H9 (cell line): ENCODE data around the gene TSPAN9. TPM values are rescaled to one million over a fixed set of nuclear protein-coding genes. Genes with fewer than 3 reads are reported as not detected.

Experiments
- DNase-seq: peaks from one replicate; pipeline ENCODE4 v3.0.0-alpha.2; 2017
- H2AFZ ChIP-seq: one replicate; pipeline ENCODE4 v1.6.1; 2013; ENCODE audit warnings: mild to moderate bottlenecking, low read length, control low read depth, moderate library complexity
- H2AK5ac ChIP-seq: 2 replicates; pipeline ENCODE4 v1.6.1; 2013; ENCODE audit warnings: low read length, control low read depth, mixed read lengths; ENCODE audit not compliant: insufficient read length
- H2BK120ac ChIP-seq: one replicate; pipeline ENCODE4 v1.6.1; 2013; ENCODE audit warnings: low read depth, mild to moderate bottlenecking, low read length, control low read depth, inconsistent platforms; ENCODE audit not compliant: poor library complexity, severe bottlenecking
- H2BK12ac ChIP-seq: 2 replicates; pipeline ENCODE4 v1.6.1; 2013; ENCODE audit warnings: low read length, control low read depth, mixed read lengths, low read depth; ENCODE audit not compliant: insufficient read length
- H2BK15ac ChIP-seq: 2 replicates; pipeline ENCODE4 v1.6.1; 2013; ENCODE audit warnings: low read depth, low read length, control low read depth
- H2BK20ac ChIP-seq: one replicate; pipeline ENCODE4 v1.6.1; 2013; ENCODE audit warnings: low read depth, mild to moderate bottlenecking, low read length, control low read depth, inconsistent platforms; ENCODE audit not compliant: poor library complexity, severe bottlenecking
- H2BK5ac ChIP-seq: 2 replicates; pipeline ENCODE4 v1.6.1; 2013; ENCODE audit warnings: low read length, control low read depth, mixed read lengths; ENCODE audit not compliant: insufficient read length
- H3K14ac ChIP-seq: 2 replicates; pipeline ENCODE4 v1.6.1; 2013; ENCODE audit warnings: low read length, control low read depth; ENCODE audit not compliant: insufficient read depth
- H3K18ac ChIP-seq: 2 replicates; pipeline ENCODE4 v1.6.1; 2013; ENCODE audit warnings: low read depth, mild to moderate bottlenecking, mixed read lengths, low read length, control low read depth; ENCODE audit not compliant: insufficient read length
- H3K23ac ChIP-seq: 2 replicates; pipeline ENCODE4 v1.6.1; 2013; ENCODE audit warnings: low read length, control low read depth, mixed read lengths, low read depth; ENCODE audit not compliant: insufficient read length
- H3K23me2 ChIP-seq: 2 replicates; pipeline ENCODE4 v1.6.1; 2013; ENCODE audit warnings: low read depth, mild to moderate bottlenecking, mixed read lengths, low read length, control low read depth; ENCODE audit not compliant: insufficient read length, poor library complexity, severe bottlenecking
- H3K27ac ChIP-seq: 2 replicates; pipeline ENCODE4 v1.5.1; 2013; ENCODE audit warnings: low read length, control low read depth, mixed read lengths, low read depth; ENCODE audit not compliant: insufficient read length
- H3K27me3 ChIP-seq: 2 replicates; pipeline ENCODE4 v1.6.1; 2013; ENCODE audit warnings: low read length, control low read depth, inconsistent platforms; ENCODE audit not compliant: insufficient read depth
- H3K4ac ChIP-seq: 2 replicates; pipeline ENCODE4 v1.6.1; 2013; ENCODE audit warnings: low read depth, mild to moderate bottlenecking, control low read depth, inconsistent platforms, low read length, moderate library complexity
- H3K4me1 ChIP-seq: 2 replicates; pipeline ENCODE4 v1.6.1; 2013; ENCODE audit warnings: low read length, control low read depth, inconsistent platforms; ENCODE audit not compliant: insufficient read depth
- H3K4me2 ChIP-seq: 2 replicates; pipeline ENCODE4 v1.6.1; 2013; ENCODE audit warnings: low read length, control low read depth, mixed read lengths; ENCODE audit not compliant: insufficient read length, insufficient read depth
- H3K56ac ChIP-seq: 2 replicates; pipeline ENCODE4 v1.6.1; 2013; ENCODE audit warnings: low read depth, mild to moderate bottlenecking, mixed read lengths, low read length, control low read depth; ENCODE audit not compliant: insufficient read length
- H3K79me1 ChIP-seq: 2 replicates; pipeline ENCODE4 v1.6.1; 2013; ENCODE audit warnings: low read depth, mild to moderate bottlenecking, moderate library complexity, low read length, control low read depth, inconsistent platforms; ENCODE audit not compliant: insufficient read depth, poor library complexity, severe bottlenecking
- H3K79me2 ChIP-seq: 2 replicates; pipeline ENCODE4 v1.6.1; 2013; ENCODE audit warnings: low read length, control low read depth, inconsistent platforms; ENCODE audit not compliant: insufficient read depth
- H3K9ac ChIP-seq: 2 replicates; pipeline ENCODE4 v1.6.1; 2013; ENCODE audit warnings: low read length, control low read depth, mixed read lengths; ENCODE audit not compliant: insufficient read length; ENCODE audit errors: extremely low read depth
- H3K9me3 ChIP-seq: one replicate; pipeline ENCODE4 v1.6.1; 2013; ENCODE audit warnings: low read depth, low read length, inconsistent platforms; ENCODE audit not compliant: control insufficient read depth
- H3T11ph ChIP-seq: one replicate; pipeline ENCODE4 v1.6.1; 2013; ENCODE audit warnings: mild to moderate bottlenecking, low read length, control low read depth, inconsistent platforms
- H4K20me1 ChIP-seq: one replicate; pipeline ENCODE4 v1.6.1; 2013; ENCODE audit not compliant: control insufficient read depth, insufficient read length, insufficient read depth
- H4K5ac ChIP-seq: 2 replicates; pipeline ENCODE4 v1.6.1; 2013; ENCODE audit warnings: low read depth, mild to moderate bottlenecking, mixed read lengths, low read length, control low read depth; ENCODE audit not compliant: insufficient read length
- H4K8ac ChIP-seq: replicated peaks from 2 replicates; pipeline ENCODE4 v1.6.1; 2013; ENCODE audit warnings: low read length, control low read depth, mixed read lengths, low read depth; ENCODE audit not compliant: insufficient read length
- H4K91ac ChIP-seq: 2 replicates; pipeline ENCODE4 v1.6.1; 2013; ENCODE audit warnings: low read depth, mild to moderate bottlenecking, moderate library complexity, mixed read lengths, low read length, control low read depth; ENCODE audit not compliant: insufficient read length
- H3K27ac Mint-ChIP-seq, 3 experiments: 2 replicates in 2 of 3; 3 replicates in 1 of 3; pipeline ENCODE4 v1.8.0; 2020 to 2021; ENCODE audit warnings: mixed read lengths in 3 of 3, mild to moderate bottlenecking in 1 of 3, moderate library complexity in 1 of 3
- H3K27me3 Mint-ChIP-seq: 2 replicates; pipeline ENCODE4 v1.8.0; 2021; ENCODE audit warnings: low read depth, mild to moderate bottlenecking, moderate library complexity, mixed read lengths
- H3K36me3 Mint-ChIP-seq, 3 experiments: 2 replicates in 2 of 3; 3 replicates in 1 of 3; pipeline ENCODE4 v1.8.0; 2020 to 2021; ENCODE audit warnings: low read depth in 3 of 3, mixed read lengths in 3 of 3; ENCODE audit not compliant: insufficient read depth in 1 of 3
- H3K4me1 Mint-ChIP-seq, 2 experiments: 2 replicates each; pipeline ENCODE4 v1.8.0; 2020; ENCODE audit warnings: mixed read lengths in 2 of 2
- H3K4me3 Mint-ChIP-seq, 2 experiments: 2 replicates in 1 of 2; 3 replicates in 1 of 2; pipeline ENCODE4 v1.8.0; 2020 to 2021; ENCODE audit warnings: mild to moderate bottlenecking in 2 of 2, mixed read lengths in 2 of 2, moderate library complexity in 1 of 2
- H3K9me3 Mint-ChIP-seq, 2 experiments: 2 replicates in 1 of 2; 3 replicates in 1 of 2; pipeline ENCODE4 v1.8.0; 2020; ENCODE audit warnings: mild to moderate bottlenecking in 2 of 2, mixed read lengths in 2 of 2, moderate library complexity in 1 of 2
- CTCF ChIP-seq: fragments of 200-600 bp; sonication (generic); conservative IDR thresholded peaks from 3 replicates; pipeline ENCODE4 v1.8.0; 2021; ENCODE audit warnings: antibody characterized with exemption, mild to moderate bottlenecking
- WGBS: extraction: QIAGEN DNeasy Blood & Tissue Kit; methylation state at CpG from one replicate; pipeline ENCODE4 v1.1.7; 2013; ENCODE audit warnings: missing lambda C conversion rate, low lambda C conversion rate, mixed read lengths; ENCODE audit not compliant: insufficient read length; ENCODE audit errors: extremely low coverage; 5-methylcytosine and 5-hydroxymethylcytosine counted together
- total RNA-seq: library from RNA; stranded (reverse); gene quantifications from 2 replicates; pipeline ENCODE4 v1.2.1, GENCODE V29; 2021

The TSPAN9 gene
- total RNA-seq, 1 experiment from 2014 or later: 19.0 TPM

- no peak overlapping the region for H3K4ac ChIP-seq
- no CpG with 5 or more reads among the region's 29 CpGs for WGBS
- H3K56ac ChIP-seq: no peak overlapping the region
- H3K14ac ChIP-seq: no peak overlapping the region
- H3K4me1 ChIP-seq: no peaks in the 10 kb centered on the region
- TF ChIP-seq CTCF: no peak
- no peak overlapping the region for H3K23ac ChIP-seq
- H3T11ph ChIP-seq: no peak overlapping the region
- H4K8ac ChIP-seq: no peak overlapping the region
- no peaks in the 10 kb centered on the region for H3K79me1 ChIP-seq
- H4K91ac ChIP-seq: no peak overlapping the region
- no peak overlapping the region for H2BK5ac ChIP-seq
- H2AK5ac ChIP-seq: no peak overlapping the region
- no peak overlapping the region for H3K4me2 ChIP-seq
- H3K4me3 Mint-ChIP-seq: no peak overlapping the region
- no peak overlapping the region for H2BK20ac ChIP-seq
- H2BK12ac ChIP-seq: no peak overlapping the region
- no peak overlapping the region for H4K5ac ChIP-seq
- H2BK15ac ChIP-seq: no peak overlapping the region
- no peaks in the 10 kb centered on the region for H3K27me3 Mint-ChIP-seq
- peaks cover 29 to 41% of the 10 kb centered on the region in 2 experiments for H3K4me1 Mint-ChIP-seq
- no peak overlapping the region for H2AFZ ChIP-seq
- no peaks in the 10 kb centered on the region for H3K27me3 ChIP-seq
- H3K27ac ChIP-seq: no peak overlapping the region
- H3K79me2 ChIP-seq: no peaks in the 10 kb centered on the region
- H3K27ac Mint-ChIP-seq: peak overlapping the region; percentile 10 to 68 (median 40); a peak in 4 of 7 replicates
- no peak overlapping the region for H3K9ac ChIP-seq
- peaks cover 3% of the 10 kb centered on the region for H4K20me1 ChIP-seq
- H2BK120ac ChIP-seq: no peak overlapping the region
- H3K36me3 Mint-ChIP-seq: no peaks in the 10 kb centered on the region; a peak in 1 of 7 replicates
- no peaks in the 10 kb centered on the region for H3K9me3 Mint-ChIP-seq
- no peaks in the 10 kb centered on the region for H3K23me2 ChIP-seq
- no peaks in the 10 kb centered on the region for H3K9me3 ChIP-seq
- H3K18ac ChIP-seq: no peak overlapping the region
- DNase-seq: peak; percentile 25
Measured at GRCh38 chr12:3105690-3106479, 28.7 kb downstream of the TSPAN9 start.
